Adrenal gland (tissue), 12 donors: Measurements from ENCODE around the gene ARHGEF28. TPM values are rescaled to one million over a fixed set of nuclear protein-coding genes. Genes with fewer than 3 reads are reported as not detected.

Experiments
- DNase-seq, 7 donors: peaks; one replicate each; pipeline ENCODE4 v3.0.0-alpha.2; 2019 to 2020
- H3K27ac ChIP-seq, 5 donors: fragments of 200-600 bp; sonication (generic) in 4 of 5; 1 replicate in 3 of 5; 2 replicates in 2 of 5; pipeline versions ENCODE4 v1.5.1 to v1.8.0; 2016 to 2020; ENCODE audit warnings: mild to moderate bottlenecking in 1 of 5
- H3K27me3 ChIP-seq: fragments of 200-600 bp; 2 replicates; pipeline ENCODE4 v1.8.0; 2021
- H3K36me3 ChIP-seq, 2 donors: fragments of 200-600 bp; replicated peaks in 1 of 2; 1 replicate in 1 of 2; 2 replicates in 1 of 2; pipeline versions ENCODE4 v1.5.1 to v1.8.0; 2018 to 2022
- H3K4me1 ChIP-seq, 2 donors: fragments of 200-600 bp; replicated peaks in 1 of 2; 1 replicate in 1 of 2; 2 replicates in 1 of 2; pipeline versions ENCODE4 v1.5.1 to v1.8.0; 2018 to 2021
- H3K4me3 ChIP-seq, 4 donors: fragments of 200-600 bp; sonication (generic) in 3 of 4; one replicate each; pipeline ENCODE4 v1.5.1; 2016 to 2018
- H3K9me3 ChIP-seq, 3 donors: fragments of 200-600 bp; sonication (generic) in 1 of 3; replicated peaks in 1 of 3; 1 replicate in 2 of 3; 2 replicates in 1 of 3; pipeline versions ENCODE4 v1.5.1 to v1.8.0; 2016 to 2021
- POLR2A ChIP-seq, 2 donors: fragments of 450-650 bp; IDR thresholded peaks; one replicate each; pipeline ENCODE4 v1.6.1; 2017; ENCODE audit warnings: antibody characterized with exemption in 2 of 2, mild to moderate bottlenecking in 2 of 2, moderate library complexity in 1 of 2
- WGBS, 4 donors: extraction: QIAGEN DNeasy Blood & Tissue Kit in 2 of 4; methylation state at CpG; one replicate each; pipeline versions ENCODE4 v1.1.5 to v1.1.7; 2013 to 2017; 5-methylcytosine and 5-hydroxymethylcytosine counted together
- intact Hi-C, 2 donors: fragments of 100-400 bp; cut with DNase I; formaldehyde crosslinking; loops; one replicate each; pipeline versions ENCODE4 v1.14.1 to v1.15.0; 2022 to 2023
- polyA plus RNA-seq, 3 donors: library from polyadenylated mRNA; stranded (reverse); fragments of 200-250 nt in 2 of 3; fragments of 350-450 nt in 1 of 3; fragmentation: Illumina TruSeq in 1 of 3; extraction: RNeasy Lipid Tissue Mini Kit (QIAGEN cat#74804) in 1 of 3; gene quantifications; one replicate each; pipeline ENCODE4 v1.2.3, GENCODE V29; 2013 to 2014
- total RNA-seq, 9 donors: library from RNA; depleted of rRNA in 4 of 9; stranded (reverse); fragments of >200 nt in 4 of 9; fragments of 120-200 nt in 1 of 9; fragmentation: NEBNext Ultra II Directional in 1 of 9; extraction: Animal tissue kit (Norgen Biotek cat#: 25700) in 1 of 9; gene quantifications; one replicate each; pipeline versions ENCODE4 v1.1.0 to v1.2.4, GENCODE V29; 2013 to 2023
- TF ChIP-seq, protein P1 (sequence below), 6 experiments: fragments of 450-650 bp in 4 of 6; fragments of 200-600 bp in 2 of 6; sonication (generic) in 1 of 6; IDR thresholded peaks; 1 replicate in 5 of 6; 2 replicates in 1 of 6; pipeline versions ENCODE4 v1.5.1 to v1.8.0; 2016 to 2021; ENCODE audit warnings: antibody characterized with exemption in 6 of 6, mild to moderate bottlenecking in 2 of 6, moderate library complexity in 1 of 6
- donor health status: healthy with polysubstance abuse.
- donor health status: Bipolar disorder and iron deficiency.
- donor health status: DM: yes; HTN: yes; CAD: no.
- donor health status: DM: no; HTN: no; CAD: no.
- donor health status: DM: no; HTN: no; CAD: no.
- donor health status: DM: yes; HTN: yes; CAD: no.

The ARHGEF28 gene
- total and polyA plus RNA-seq, 12 donors, result 25.3 to 138 (median 42.4) TPM

DNA sequence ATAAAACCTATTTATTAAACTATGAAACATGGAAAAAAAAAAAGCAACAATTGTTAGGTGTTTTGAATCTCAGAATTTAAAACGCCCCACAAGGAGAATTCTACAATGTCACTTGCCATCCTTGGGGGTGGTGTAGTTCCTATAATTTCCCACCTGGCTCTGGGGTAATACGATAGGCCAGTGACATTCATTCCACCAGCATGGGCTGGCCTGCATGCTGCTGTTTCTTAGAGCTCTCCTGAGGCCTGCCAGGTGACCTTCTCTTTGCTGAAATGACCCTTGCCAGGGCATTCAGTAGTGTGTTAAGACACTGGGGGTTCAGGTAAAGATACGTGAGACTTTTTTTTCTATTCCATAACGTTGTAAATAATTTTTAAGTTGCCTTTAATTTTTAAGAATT lies 10.0 kb upstream of the ARHGEF28 start:
- intact Hi-C loops, result no loop called here
- TF ChIP-seq POLR2A (IDR thresholded peaks at IDR 0.05), result no peak
- TF ChIP-seq, protein P1, sequence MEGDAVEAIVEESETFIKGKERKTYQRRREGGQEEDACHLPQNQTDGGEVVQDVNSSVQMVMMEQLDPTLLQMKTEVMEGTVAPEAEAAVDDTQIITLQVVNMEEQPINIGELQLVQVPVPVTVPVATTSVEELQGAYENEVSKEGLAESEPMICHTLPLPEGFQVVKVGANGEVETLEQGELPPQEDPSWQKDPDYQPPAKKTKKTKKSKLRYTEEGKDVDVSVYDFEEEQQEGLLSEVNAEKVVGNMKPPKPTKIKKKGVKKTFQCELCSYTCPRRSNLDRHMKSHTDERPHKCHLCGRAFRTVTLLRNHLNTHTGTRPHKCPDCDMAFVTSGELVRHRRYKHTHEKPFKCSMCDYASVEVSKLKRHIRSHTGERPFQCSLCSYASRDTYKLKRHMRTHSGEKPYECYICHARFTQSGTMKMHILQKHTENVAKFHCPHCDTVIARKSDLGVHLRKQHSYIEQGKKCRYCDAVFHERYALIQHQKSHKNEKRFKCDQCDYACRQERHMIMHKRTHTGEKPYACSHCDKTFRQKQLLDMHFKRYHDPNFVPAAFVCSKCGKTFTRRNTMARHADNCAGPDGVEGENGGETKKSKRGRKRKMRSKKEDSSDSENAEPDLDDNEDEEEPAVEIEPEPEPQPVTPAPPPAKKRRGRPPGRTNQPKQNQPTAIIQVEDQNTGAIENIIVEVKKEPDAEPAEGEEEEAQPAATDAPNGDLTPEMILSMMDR (IDR thresholded peaks at IDR 0.05), result no peak
- Histone ChIP-seq H3K27me3 (no peaks in the 10 kb centered on the region), H3K4me3 (no peak overlapping the region), H3K36me3 (no peaks in the 10 kb centered on the region), H3K9me3 (no peaks in the 10 kb centered on the region), H3K27ac (no peak overlapping the region), H3K4me1 (peaks cover 0 to 7% of the 10 kb centered on the region in 2 donors)
- WGBS, 4 donors, result 77 to 97% (median 95%) methylated on average over 4 of the region's 4 CpGs
- DNase-seq, result no peak

DNA sequence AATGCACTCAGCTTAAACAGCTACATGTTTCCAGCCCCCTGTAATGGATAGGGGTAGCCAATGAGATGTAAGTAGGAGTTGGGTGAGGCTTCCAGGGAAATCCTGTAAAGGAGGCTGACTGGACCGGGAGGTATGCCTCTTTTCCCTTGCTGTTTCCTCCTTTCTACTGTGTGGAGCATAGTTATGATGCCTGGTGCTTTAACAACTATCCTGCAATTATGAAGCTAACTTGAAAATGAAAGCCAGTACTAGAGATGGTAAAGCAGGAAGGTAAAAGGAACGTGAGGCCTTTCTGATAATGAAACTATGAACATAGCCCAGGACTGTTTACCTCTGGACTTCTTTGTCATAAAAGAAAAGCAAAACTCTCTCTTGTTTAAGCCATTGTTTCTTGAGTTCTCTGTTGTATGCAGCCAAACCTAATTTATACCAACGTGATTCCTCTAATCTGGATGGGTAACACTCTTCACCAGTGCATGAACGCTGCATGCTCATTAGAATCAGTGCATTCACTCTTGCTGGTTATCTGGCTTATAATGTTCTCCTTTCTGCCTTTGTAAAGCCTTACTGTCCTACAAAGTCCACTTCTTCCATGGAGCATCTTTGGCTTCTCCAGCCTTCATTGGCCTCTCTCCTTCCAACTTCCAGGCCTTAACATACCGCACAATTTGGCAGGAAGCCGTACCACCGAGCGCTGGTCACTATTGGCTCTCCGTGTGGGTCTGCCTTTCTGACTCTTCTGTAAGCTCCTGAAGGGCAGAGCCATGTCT lies 8.3 kb upstream of the ARHGEF28 start:
- TF ChIP-seq POLR2A (IDR thresholded peaks at IDR 0.05), result peak in 1 of 2 donors; percentile 45
- TF ChIP-seq, protein P1 (IDR thresholded peaks at IDR 0.05), result no peak
- Histone ChIP-seq H3K27ac (peak overlapping the region in 3 of 5 donors; percentile 13 to 77 (median 72)), H3K27me3 (no peaks in the 10 kb centered on the region), H3K9me3 (no peaks in the 10 kb centered on the region), H3K4me1 (peaks cover 0 to 7% of the 10 kb centered on the region in 2 donors), H3K36me3 (no peaks in the 10 kb centered on the region), H3K4me3 (peak overlapping the region in 1 of 4 donors; percentile 43)
- DNase-seq, result peak in 6 of 7 donors; percentile 53 to 73 (median 60)
- WGBS, 4 donors, result 38 to 49% (median 44%) methylated on average over 9 of the region's 9 CpGs
- intact Hi-C loops, result no loop called here

DNA sequence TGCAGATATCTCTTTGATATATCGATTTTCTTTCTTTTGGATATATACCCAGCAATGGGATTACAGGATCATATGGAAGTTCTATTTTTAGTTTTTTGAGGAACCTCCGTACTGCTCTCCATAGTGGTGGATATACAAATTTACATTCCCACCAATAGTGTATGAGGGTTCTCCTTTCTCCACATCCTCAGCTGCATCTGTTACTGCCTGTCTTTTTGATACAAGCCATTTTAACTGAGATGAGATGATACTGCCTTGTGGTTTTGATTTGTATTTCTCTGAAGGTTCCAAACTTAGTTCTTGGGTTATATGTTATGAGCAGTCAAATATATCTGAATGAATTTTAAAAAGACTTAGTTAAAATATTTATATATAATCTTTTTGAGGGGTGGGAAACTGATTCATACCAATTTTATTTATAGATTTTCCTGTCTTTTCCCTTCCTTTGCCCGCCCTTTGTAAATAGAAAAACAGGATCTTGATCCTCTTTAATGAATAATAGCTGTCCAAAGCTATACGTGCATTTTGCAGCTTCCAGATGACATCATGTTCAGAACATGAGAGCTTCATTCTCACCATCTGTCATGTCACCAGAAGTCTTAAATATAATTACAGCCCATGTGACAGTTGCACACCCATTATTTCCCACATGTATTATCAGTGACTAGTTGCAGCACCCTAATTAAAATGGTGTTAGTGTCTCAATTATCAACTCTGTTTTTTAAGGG lies 6.2 kb upstream of the ARHGEF28 start:
- Histone ChIP-seq H3K27ac (no peak overlapping the region), H3K36me3 (no peaks in the 10 kb centered on the region), H3K4me1 (peaks cover 8 to 21% of the 10 kb centered on the region in 2 donors), H3K9me3 (no peaks in the 10 kb centered on the region), H3K27me3 (no peaks in the 10 kb centered on the region), H3K4me3 (no peak overlapping the region)
- no peak for DNase-seq
- WGBS, 4 donors, result 79 to 85% (median 80%) methylated on average over 4 of the region's 4 CpGs
- intact Hi-C loops, result no loop called here
- TF ChIP-seq, protein P1 (IDR thresholded peaks at IDR 0.05), result no peak
- no peak for TF ChIP-seq POLR2A (IDR thresholded peaks at IDR 0.05)

DNA sequence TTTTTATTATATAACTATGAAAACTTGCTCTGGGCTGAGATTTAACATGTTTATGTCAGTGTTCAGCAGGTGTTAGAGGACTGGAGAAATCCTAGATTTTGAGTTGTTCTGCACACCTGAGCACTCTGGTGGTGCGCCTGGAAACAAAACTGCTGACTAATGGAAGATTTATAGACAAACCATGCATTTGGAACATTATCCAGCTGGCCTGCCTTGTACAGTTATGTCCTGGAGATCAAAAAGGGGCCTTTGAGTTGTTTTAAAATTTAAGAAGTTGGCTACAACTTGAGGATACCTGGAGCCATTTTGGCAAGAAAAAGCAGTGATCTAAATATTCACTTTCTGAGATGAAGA lies 5.7 kb upstream of the ARHGEF28 start:
- intact Hi-C loops, result no loop called here
- no peaks in the 10 kb centered on the region for H3K27me3 ChIP-seq
- H3K27ac ChIP-seq, result no peak overlapping the region
- H3K9me3 ChIP-seq, result no peaks in the 10 kb centered on the region
- H3K4me1 ChIP-seq, result peaks cover 13 to 26% of the 10 kb centered on the region in 2 donors
- no peak overlapping the region for H3K4me3 ChIP-seq
- TF ChIP-seq POLR2A (IDR thresholded peaks at IDR 0.05), result no peak
- TF ChIP-seq, protein P1 (IDR thresholded peaks at IDR 0.05), result no peak
- H3K36me3 ChIP-seq, result no peaks in the 10 kb centered on the region
- no peak for DNase-seq
- 86 to 90% (median 87%) methylated on average over 1 of the region's 1 CpG for WGBS, 4 donors
